H9 (cell line): ENCODE results near the gene PNMA3. TPM values are rescaled to one million over a fixed set of nuclear protein-coding genes. Genes with fewer than 3 reads are reported as not detected.

Experiments used
- DNase-seq: peaks from one replicate; pipeline ENCODE4 v3.0.0-alpha.2; 2017
- H2AFZ ChIP-seq: one replicate; pipeline ENCODE4 v1.6.1; 2013; ENCODE audit warnings: mild to moderate bottlenecking, low read length, control low read depth, moderate library complexity
- H2AK5ac ChIP-seq: 2 replicates; pipeline ENCODE4 v1.6.1; 2013; ENCODE audit warnings: low read length, control low read depth, mixed read lengths; ENCODE audit not compliant: insufficient read length
- H2BK120ac ChIP-seq: one replicate; pipeline ENCODE4 v1.6.1; 2013; ENCODE audit warnings: low read depth, mild to moderate bottlenecking, low read length, control low read depth, inconsistent platforms; ENCODE audit not compliant: poor library complexity, severe bottlenecking
- H2BK12ac ChIP-seq: 2 replicates; pipeline ENCODE4 v1.6.1; 2013; ENCODE audit warnings: low read length, control low read depth, mixed read lengths, low read depth; ENCODE audit not compliant: insufficient read length
- H2BK15ac ChIP-seq: 2 replicates; pipeline ENCODE4 v1.6.1; 2013; ENCODE audit warnings: low read depth, low read length, control low read depth
- H2BK20ac ChIP-seq: one replicate; pipeline ENCODE4 v1.6.1; 2013; ENCODE audit warnings: low read depth, mild to moderate bottlenecking, low read length, control low read depth, inconsistent platforms; ENCODE audit not compliant: poor library complexity, severe bottlenecking
- H2BK5ac ChIP-seq: 2 replicates; pipeline ENCODE4 v1.6.1; 2013; ENCODE audit warnings: low read length, control low read depth, mixed read lengths; ENCODE audit not compliant: insufficient read length
- H3K14ac ChIP-seq: 2 replicates; pipeline ENCODE4 v1.6.1; 2013; ENCODE audit warnings: low read length, control low read depth; ENCODE audit not compliant: insufficient read depth
- H3K18ac ChIP-seq: 2 replicates; pipeline ENCODE4 v1.6.1; 2013; ENCODE audit warnings: low read depth, mild to moderate bottlenecking, mixed read lengths, low read length, control low read depth; ENCODE audit not compliant: insufficient read length
- H3K23ac ChIP-seq: 2 replicates; pipeline ENCODE4 v1.6.1; 2013; ENCODE audit warnings: low read length, control low read depth, mixed read lengths, low read depth; ENCODE audit not compliant: insufficient read length
- H3K23me2 ChIP-seq: 2 replicates; pipeline ENCODE4 v1.6.1; 2013; ENCODE audit warnings: low read depth, mild to moderate bottlenecking, mixed read lengths, low read length, control low read depth; ENCODE audit not compliant: insufficient read length, poor library complexity, severe bottlenecking
- H3K27ac ChIP-seq: 2 replicates; pipeline ENCODE4 v1.5.1; 2013; ENCODE audit warnings: low read length, control low read depth, mixed read lengths, low read depth; ENCODE audit not compliant: insufficient read length
- H3K27me3 ChIP-seq: 2 replicates; pipeline ENCODE4 v1.6.1; 2013; ENCODE audit warnings: low read length, control low read depth, inconsistent platforms; ENCODE audit not compliant: insufficient read depth
- H3K4ac ChIP-seq: 2 replicates; pipeline ENCODE4 v1.6.1; 2013; ENCODE audit warnings: low read depth, mild to moderate bottlenecking, control low read depth, inconsistent platforms, low read length, moderate library complexity
- H3K4me1 ChIP-seq: 2 replicates; pipeline ENCODE4 v1.6.1; 2013; ENCODE audit warnings: low read length, control low read depth, inconsistent platforms; ENCODE audit not compliant: insufficient read depth
- H3K4me2 ChIP-seq: 2 replicates; pipeline ENCODE4 v1.6.1; 2013; ENCODE audit warnings: low read length, control low read depth, mixed read lengths; ENCODE audit not compliant: insufficient read length, insufficient read depth
- H3K56ac ChIP-seq: 2 replicates; pipeline ENCODE4 v1.6.1; 2013; ENCODE audit warnings: low read depth, mild to moderate bottlenecking, mixed read lengths, low read length, control low read depth; ENCODE audit not compliant: insufficient read length
- H3K79me1 ChIP-seq: 2 replicates; pipeline ENCODE4 v1.6.1; 2013; ENCODE audit warnings: low read depth, mild to moderate bottlenecking, moderate library complexity, low read length, control low read depth, inconsistent platforms; ENCODE audit not compliant: insufficient read depth, poor library complexity, severe bottlenecking
- H3K79me2 ChIP-seq: 2 replicates; pipeline ENCODE4 v1.6.1; 2013; ENCODE audit warnings: low read length, control low read depth, inconsistent platforms; ENCODE audit not compliant: insufficient read depth
- H3K9ac ChIP-seq: 2 replicates; pipeline ENCODE4 v1.6.1; 2013; ENCODE audit warnings: low read length, control low read depth, mixed read lengths; ENCODE audit not compliant: insufficient read length; ENCODE audit errors: extremely low read depth
- H3K9me3 ChIP-seq: one replicate; pipeline ENCODE4 v1.6.1; 2013; ENCODE audit warnings: low read depth, low read length, inconsistent platforms; ENCODE audit not compliant: control insufficient read depth
- H3T11ph ChIP-seq: one replicate; pipeline ENCODE4 v1.6.1; 2013; ENCODE audit warnings: mild to moderate bottlenecking, low read length, control low read depth, inconsistent platforms
- H4K20me1 ChIP-seq: one replicate; pipeline ENCODE4 v1.6.1; 2013; ENCODE audit not compliant: control insufficient read depth, insufficient read length, insufficient read depth
- H4K5ac ChIP-seq: 2 replicates; pipeline ENCODE4 v1.6.1; 2013; ENCODE audit warnings: low read depth, mild to moderate bottlenecking, mixed read lengths, low read length, control low read depth; ENCODE audit not compliant: insufficient read length
- H4K8ac ChIP-seq: replicated peaks from 2 replicates; pipeline ENCODE4 v1.6.1; 2013; ENCODE audit warnings: low read length, control low read depth, mixed read lengths, low read depth; ENCODE audit not compliant: insufficient read length
- H4K91ac ChIP-seq: 2 replicates; pipeline ENCODE4 v1.6.1; 2013; ENCODE audit warnings: low read depth, mild to moderate bottlenecking, moderate library complexity, mixed read lengths, low read length, control low read depth; ENCODE audit not compliant: insufficient read length
- H3K27ac Mint-ChIP-seq, 3 experiments: 2 replicates in 2 of 3; 3 replicates in 1 of 3; pipeline ENCODE4 v1.8.0; 2020 to 2021; ENCODE audit warnings: mixed read lengths in 3 of 3, mild to moderate bottlenecking in 1 of 3, moderate library complexity in 1 of 3
- H3K27me3 Mint-ChIP-seq: 2 replicates; pipeline ENCODE4 v1.8.0; 2021; ENCODE audit warnings: low read depth, mild to moderate bottlenecking, moderate library complexity, mixed read lengths
- H3K36me3 Mint-ChIP-seq, 3 experiments: 2 replicates in 2 of 3; 3 replicates in 1 of 3; pipeline ENCODE4 v1.8.0; 2020 to 2021; ENCODE audit warnings: low read depth in 3 of 3, mixed read lengths in 3 of 3; ENCODE audit not compliant: insufficient read depth in 1 of 3
- H3K4me1 Mint-ChIP-seq, 2 experiments: 2 replicates each; pipeline ENCODE4 v1.8.0; 2020; ENCODE audit warnings: mixed read lengths in 2 of 2
- H3K4me3 Mint-ChIP-seq, 2 experiments: 2 replicates in 1 of 2; 3 replicates in 1 of 2; pipeline ENCODE4 v1.8.0; 2020 to 2021; ENCODE audit warnings: mild to moderate bottlenecking in 2 of 2, mixed read lengths in 2 of 2, moderate library complexity in 1 of 2
- H3K9me3 Mint-ChIP-seq, 2 experiments: 2 replicates in 1 of 2; 3 replicates in 1 of 2; pipeline ENCODE4 v1.8.0; 2020; ENCODE audit warnings: mild to moderate bottlenecking in 2 of 2, mixed read lengths in 2 of 2, moderate library complexity in 1 of 2
- WGBS: extraction: QIAGEN DNeasy Blood & Tissue Kit; methylation state at CpG from one replicate; pipeline ENCODE4 v1.1.7; 2013; ENCODE audit warnings: missing lambda C conversion rate, low lambda C conversion rate, mixed read lengths; ENCODE audit not compliant: insufficient read length; ENCODE audit errors: extremely low coverage; 5-methylcytosine and 5-hydroxymethylcytosine counted together
- total RNA-seq: library from RNA; stranded (reverse); gene quantifications from 2 replicates; pipeline ENCODE4 v1.2.1, GENCODE V29; 2021
- TF ChIP-seq, protein P1 (sequence below): fragments of 200-600 bp; sonication (generic); conservative IDR thresholded peaks from 3 replicates; pipeline ENCODE4 v1.8.0; 2021; ENCODE audit warnings: antibody characterized with exemption, mild to moderate bottlenecking

PNMA3 gene
- total RNA-seq, 1 experiment from 2014 or later = 9.4 TPM

DNA sequence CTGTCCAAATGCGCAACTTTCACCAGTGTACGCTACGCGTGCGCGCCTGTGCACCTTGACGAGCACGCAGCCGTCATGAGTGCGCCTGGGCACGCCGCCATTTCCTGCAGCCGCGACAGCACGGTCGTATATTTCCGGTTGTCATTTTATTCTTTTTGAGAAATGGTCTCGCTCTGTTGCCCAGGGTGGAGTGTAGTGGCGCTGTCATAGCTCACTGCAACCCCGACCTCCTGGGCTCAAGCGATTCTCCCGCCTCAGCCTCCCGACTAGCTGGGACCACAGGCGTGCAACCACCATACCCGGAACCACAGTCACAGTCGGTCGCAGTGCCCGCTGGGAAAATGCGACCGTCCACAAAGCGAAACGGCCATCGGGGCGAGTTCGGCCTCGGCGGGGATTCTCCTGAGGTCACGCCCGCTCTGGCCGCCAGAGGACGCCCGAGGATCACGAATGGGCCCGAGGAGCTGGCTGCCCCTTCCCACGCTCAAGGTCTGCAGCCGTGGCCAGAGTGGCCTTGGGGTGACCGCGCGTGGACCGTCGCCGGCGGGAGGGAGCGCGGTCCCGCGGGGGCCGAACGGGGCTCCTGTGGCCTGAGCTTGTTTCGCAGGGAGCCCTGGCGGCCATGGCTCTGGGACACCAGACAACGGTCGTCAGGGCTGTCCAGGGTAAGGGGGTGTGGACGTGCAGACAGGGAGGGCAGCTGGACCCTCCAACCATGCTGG, 23.7 kb upstream of the PNMA3 start:
- Histone ChIP-seq H3K79me1 (no peaks in the 10 kb centered on the region), H4K20me1 (no peaks in the 10 kb centered on the region), H4K8ac (no peak overlapping the region), H3K4me2 (peak overlapping the region; percentile 20), H3K14ac (no peak overlapping the region), H2AK5ac (no peak overlapping the region), H3K79me2 (no peaks in the 10 kb centered on the region), H3K9ac (no peak overlapping the region), H2BK12ac (no peak overlapping the region), H4K91ac (no peak overlapping the region), H3K4ac (no peak overlapping the region), H3K56ac (no peak overlapping the region), H2BK5ac (no peak overlapping the region), H2BK15ac (no peak overlapping the region), H2AFZ (no peak overlapping the region), H3K9me3 (peaks cover 38% of the 10 kb centered on the region), H4K5ac (no peak overlapping the region), H2BK120ac (no peak overlapping the region), H3K27ac (no peak overlapping the region), H3K23me2 (peaks cover 5% of the 10 kb centered on the region), H3T11ph (no peak overlapping the region), H3K27me3 (no peaks in the 10 kb centered on the region), H2BK20ac (no peak overlapping the region), H3K4me1 (no peaks in the 10 kb centered on the region), H3K23ac (no peak overlapping the region), H3K18ac (no peak overlapping the region)
- H3K27me3 Mint-ChIP-seq = peaks cover 25% of the 10 kb centered on the region
- H3K36me3 Mint-ChIP-seq = peaks cover 5 to 12% (median 5%) of the 10 kb centered on the region in 3 experiments; a peak in 6 of 7 replicates
- H3K9me3 Mint-ChIP-seq = peaks cover 64 to 80% of the 10 kb centered on the region in 2 experiments
- peak; percentile 68 for DNase-seq
- WGBS = no CpG with 5 or more reads among the region's 64 CpGs
- TF ChIP-seq, protein P1, sequence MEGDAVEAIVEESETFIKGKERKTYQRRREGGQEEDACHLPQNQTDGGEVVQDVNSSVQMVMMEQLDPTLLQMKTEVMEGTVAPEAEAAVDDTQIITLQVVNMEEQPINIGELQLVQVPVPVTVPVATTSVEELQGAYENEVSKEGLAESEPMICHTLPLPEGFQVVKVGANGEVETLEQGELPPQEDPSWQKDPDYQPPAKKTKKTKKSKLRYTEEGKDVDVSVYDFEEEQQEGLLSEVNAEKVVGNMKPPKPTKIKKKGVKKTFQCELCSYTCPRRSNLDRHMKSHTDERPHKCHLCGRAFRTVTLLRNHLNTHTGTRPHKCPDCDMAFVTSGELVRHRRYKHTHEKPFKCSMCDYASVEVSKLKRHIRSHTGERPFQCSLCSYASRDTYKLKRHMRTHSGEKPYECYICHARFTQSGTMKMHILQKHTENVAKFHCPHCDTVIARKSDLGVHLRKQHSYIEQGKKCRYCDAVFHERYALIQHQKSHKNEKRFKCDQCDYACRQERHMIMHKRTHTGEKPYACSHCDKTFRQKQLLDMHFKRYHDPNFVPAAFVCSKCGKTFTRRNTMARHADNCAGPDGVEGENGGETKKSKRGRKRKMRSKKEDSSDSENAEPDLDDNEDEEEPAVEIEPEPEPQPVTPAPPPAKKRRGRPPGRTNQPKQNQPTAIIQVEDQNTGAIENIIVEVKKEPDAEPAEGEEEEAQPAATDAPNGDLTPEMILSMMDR = peak; percentile 86
- H3K4me3 Mint-ChIP-seq = peak overlapping the region in 1 of 2 experiments; percentile 29; a peak in 2 of 5 replicates
- H3K4me1 Mint-ChIP-seq = no peaks in the 10 kb centered on the region
- no peak overlapping the region for H3K27ac Mint-ChIP-seq
